Trophoblast cell (in vitro differentiated cells and primary cell): ENCODE data around the gene VNN1.

Source experiments
- DNase-seq, 2 donors: peaks; one replicate each; pipeline ENCODE4 v3.0.0-alpha.2; 2016
- H2AFZ ChIP-seq: 2 replicates; pipeline ENCODE4 v1.6.1; 2013; ENCODE audit warnings: low read length, moderate library complexity, mild to moderate bottlenecking; ENCODE audit not compliant: insufficient read depth, poor library complexity
- H2AK5ac ChIP-seq: 2 replicates; pipeline ENCODE4 v1.6.1; 2013; ENCODE audit warnings: mild to moderate bottlenecking, low read length
- H2BK120ac ChIP-seq: 2 replicates; pipeline ENCODE4 v1.6.1; 2013; ENCODE audit warnings: low read length, mild to moderate bottlenecking, moderate library complexity; ENCODE audit not compliant: insufficient read depth, poor library complexity
- H2BK12ac ChIP-seq: 2 replicates; pipeline ENCODE4 v1.6.1; 2013; ENCODE audit warnings: mild to moderate bottlenecking, low read length, moderate library complexity
- H2BK5ac ChIP-seq: 2 replicates; pipeline ENCODE4 v1.6.1; 2013; ENCODE audit warnings: low read length, low read depth, moderate library complexity, mild to moderate bottlenecking; ENCODE audit not compliant: poor library complexity
- H3K14ac ChIP-seq: 2 replicates; pipeline ENCODE4 v1.6.1; 2013; ENCODE audit warnings: mild to moderate bottlenecking, low read length
- H3K18ac ChIP-seq: 2 replicates; pipeline ENCODE4 v1.6.1; 2013; ENCODE audit warnings: mild to moderate bottlenecking, low read length
- H3K23ac ChIP-seq: 2 replicates; pipeline ENCODE4 v1.6.1; 2013; ENCODE audit warnings: low read length
- H3K27ac ChIP-seq: 2 replicates; pipeline ENCODE4 v1.5.1; 2013; ENCODE audit warnings: low read depth, mild to moderate bottlenecking, inconsistent platforms, low read length, moderate library complexity
- H3K27me3 ChIP-seq: 2 replicates; pipeline ENCODE4 v1.6.1; 2013; ENCODE audit warnings: inconsistent platforms, mild to moderate bottlenecking, low read length, moderate library complexity; ENCODE audit not compliant: insufficient read depth
- H3K36me3 ChIP-seq, 2 experiments: 1 replicate in 1 of 2; 2 replicates in 1 of 2; pipeline ENCODE4 v1.6.1; 2013; ENCODE audit warnings: low read length in 2 of 2, mild to moderate bottlenecking in 2 of 2, moderate library complexity in 1 of 2; ENCODE audit not compliant: insufficient read depth in 2 of 2, control insufficient read depth in 1 of 2
- H3K4ac ChIP-seq: 2 replicates; pipeline ENCODE4 v1.6.1; 2013; ENCODE audit warnings: low read depth, mild to moderate bottlenecking, low read length, moderate library complexity
- H3K4me1 ChIP-seq, 2 experiments: 1 replicate in 1 of 2; 2 replicates in 1 of 2; pipeline ENCODE4 v1.6.1; 2013; ENCODE audit warnings: low read length in 2 of 2, mild to moderate bottlenecking in 2 of 2, moderate library complexity in 1 of 2; ENCODE audit not compliant: insufficient read depth in 2 of 2, control insufficient read depth in 1 of 2
- H3K4me2 ChIP-seq: 2 replicates; pipeline ENCODE4 v1.6.1; 2013; ENCODE audit warnings: inconsistent platforms, mild to moderate bottlenecking, low read length, moderate library complexity
- H3K4me3 ChIP-seq: 2 replicates; pipeline ENCODE4 v1.5.1; 2013; ENCODE audit warnings: mild to moderate bottlenecking, low read depth, low read length, inconsistent platforms
- H3K79me1 ChIP-seq: one replicate; pipeline ENCODE4 v1.6.1; 2013; ENCODE audit warnings: low read length
- H3K79me2 ChIP-seq: 2 replicates; pipeline ENCODE4 v1.6.1; 2013; ENCODE audit warnings: low read length, mild to moderate bottlenecking; ENCODE audit not compliant: control insufficient read depth, insufficient read depth, poor library complexity
- H3K9ac ChIP-seq: 2 replicates; pipeline ENCODE4 v1.6.1; 2013; ENCODE audit warnings: mild to moderate bottlenecking, low read length
- H3K9me3 ChIP-seq: 2 replicates; pipeline ENCODE4 v1.6.1; 2013; ENCODE audit warnings: low read depth, mild to moderate bottlenecking, control low read depth, inconsistent platforms, low read length; ENCODE audit not compliant: insufficient read depth
- H4K12ac ChIP-seq: 2 replicates; pipeline ENCODE4 v1.6.1; 2013; ENCODE audit warnings: low read depth, mild to moderate bottlenecking, low read length, moderate library complexity
- H4K8ac ChIP-seq: 2 replicates; pipeline ENCODE4 v1.6.1; 2013; ENCODE audit warnings: low read depth, mild to moderate bottlenecking, low read length, moderate library complexity
- H4K91ac ChIP-seq: one replicate; pipeline ENCODE4 v1.6.1; 2013; ENCODE audit warnings: low read depth, mild to moderate bottlenecking, low read length, moderate library complexity
- WGBS: extraction: QIAGEN DNeasy Blood & Tissue Kit; methylation state at CpG from one replicate; pipeline ENCODE4 v1.1.7; 2013; ENCODE audit warnings: missing lambda C conversion rate; ENCODE audit not compliant: insufficient read length, insufficient coverage; ENCODE audit errors: extremely low coverage; 5-methylcytosine and 5-hydroxymethylcytosine counted together

The VNN1 gene

DNA sequence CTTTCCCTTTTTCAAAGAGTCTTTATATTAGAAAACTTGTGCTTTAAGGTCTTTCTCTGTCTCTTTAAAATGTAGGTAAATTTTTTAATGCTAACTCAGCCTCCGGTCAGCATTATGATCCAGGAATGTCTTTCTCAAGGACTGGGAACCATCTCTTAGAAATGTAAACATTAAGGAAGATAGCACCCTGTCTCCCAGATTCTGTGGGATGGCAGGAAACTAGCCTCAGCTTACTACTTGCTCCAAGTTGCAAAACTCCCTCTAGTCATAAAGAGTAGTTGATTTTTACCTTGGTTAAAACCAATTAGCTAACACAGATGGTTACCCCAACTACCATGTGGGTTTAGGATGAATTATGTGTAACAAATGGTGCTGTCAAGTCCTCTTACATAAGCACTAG is 50.2 kb downstream of the VNN1 start:
- Histone ChIP-seq H2AK5ac (no peak overlapping the region), H3K23ac (no peak overlapping the region), H3K27me3 (no peaks in the 10 kb centered on the region), H3K4me2 (no peak overlapping the region), H3K9ac (no peak overlapping the region), H2BK120ac (no peak overlapping the region), H3K4ac (no peak overlapping the region), H3K79me1 (no peaks in the 10 kb centered on the region), H3K4me1 (no peaks in the 10 kb centered on the region), H3K9me3 (no peaks in the 10 kb centered on the region), H3K27ac (no peak overlapping the region), H4K8ac (no peak overlapping the region), H3K79me2 (no peaks in the 10 kb centered on the region), H3K36me3 (no peaks in the 10 kb centered on the region), H4K91ac (no peak overlapping the region), H2BK5ac (no peak overlapping the region), H3K14ac (no peak overlapping the region), H2AFZ (no peak overlapping the region), H2BK12ac (no peak overlapping the region), H4K12ac (no peak overlapping the region), H3K4me3 (no peak overlapping the region), H3K18ac (no peak overlapping the region)
- WGBS, result no CpG with 5 or more reads among the region's 1 CpG
- DNase-seq, result no peak

DNA sequence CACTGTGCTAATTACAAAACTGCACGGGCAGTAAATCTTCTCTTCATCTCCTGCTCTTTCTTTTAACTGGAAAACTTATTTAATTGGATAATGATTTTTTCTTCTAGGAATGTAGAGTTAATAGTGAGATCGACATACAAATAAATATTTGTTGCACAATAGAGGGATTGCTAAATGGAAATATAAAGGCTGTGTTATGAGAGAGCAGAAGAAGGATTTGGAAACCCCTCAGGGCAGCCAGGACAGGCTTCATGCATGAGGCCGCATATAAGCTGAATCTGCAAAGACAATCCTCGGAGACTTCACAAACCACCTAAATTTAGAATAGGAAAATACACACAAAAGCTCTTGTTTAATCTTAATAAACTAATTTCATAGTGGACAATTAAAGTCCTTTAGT is 51.9 kb downstream of the VNN1 start:
- Histone ChIP-seq H3K4me1 (no peaks in the 10 kb centered on the region), H3K18ac (no peak overlapping the region), H3K4ac (no peak overlapping the region), H3K79me1 (no peaks in the 10 kb centered on the region), H4K91ac (no peak overlapping the region), H4K8ac (no peak overlapping the region), H3K9me3 (no peaks in the 10 kb centered on the region), H3K27me3 (no peaks in the 10 kb centered on the region), H2AK5ac (no peak overlapping the region), H3K27ac (no peak overlapping the region), H2BK5ac (no peak overlapping the region), H2BK12ac (no peak overlapping the region), H4K12ac (no peak overlapping the region), H3K4me3 (no peak overlapping the region), H3K9ac (no peak overlapping the region), H3K14ac (no peak overlapping the region), H3K23ac (no peak overlapping the region), H3K79me2 (no peaks in the 10 kb centered on the region), H2AFZ (no peak overlapping the region), H3K4me2 (no peak overlapping the region), H2BK120ac (no peak overlapping the region), H3K36me3 (no peaks in the 10 kb centered on the region)
- WGBS, result no CpG with 5 or more reads among the region's 4 CpGs
- no peak for DNase-seq

DNA sequence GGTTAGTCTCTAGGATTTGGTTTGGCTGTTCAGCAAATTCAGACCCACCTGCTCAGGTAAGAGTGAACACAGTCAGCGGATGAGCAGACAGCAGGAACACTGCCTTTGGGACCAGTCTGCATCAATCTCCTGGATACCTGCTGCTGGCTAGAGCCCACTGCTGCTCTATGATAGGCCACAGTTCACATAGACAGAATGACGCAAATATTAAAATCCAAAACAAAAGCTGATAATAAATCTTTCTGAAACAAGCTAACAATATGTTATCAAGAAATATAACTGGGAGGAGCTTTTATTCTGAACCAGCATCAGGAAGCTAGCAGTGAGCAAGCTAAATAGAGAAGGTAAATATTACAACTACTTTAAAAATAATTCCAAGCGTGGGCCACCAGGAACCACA is 54.8 kb downstream of the VNN1 start, which contains the start of gene TAAR1:
TAAR1 (minus strand) TSS at position 101 of the 400 bp plus-strand sequence. CDS start 13,179 bp downstream, outside the sequence.
- Histone ChIP-seq H3K36me3 (no peaks in the 10 kb centered on the region), H3K79me2 (no peaks in the 10 kb centered on the region), H3K4me2 (no peak within 1 kb of the TSS), H3K9ac (no peak within 1 kb of the TSS), H2AFZ (no peak within 1 kb of the TSS), H3K18ac (no peak within 1 kb of the TSS), H3K4ac (no peak within 1 kb of the TSS), H2AK5ac (no peak within 1 kb of the TSS), H3K27me3 (no peaks in the 10 kb centered on the region), H3K79me1 (no peaks in the 10 kb centered on the region), H3K23ac (no peak within 1 kb of the TSS), H3K14ac (no peak within 1 kb of the TSS), H3K4me3 (no peak within 1 kb of the TSS), H4K91ac (no peak within 1 kb of the TSS), H3K4me1 (no peaks in the 10 kb centered on the region), H4K8ac (no peak within 1 kb of the TSS), H3K9me3 (no peaks in the 10 kb centered on the region), H2BK120ac (no peak within 1 kb of the TSS), H2BK12ac (no peak within 1 kb of the TSS), H3K27ac (no peak within 1 kb of the TSS), H2BK5ac (no peak within 1 kb of the TSS), H4K12ac (no peak within 1 kb of the TSS)
- WGBS, result no CpG with 5 or more reads among the region's 3 CpGs
- DNase-seq, result no peak

DNA sequence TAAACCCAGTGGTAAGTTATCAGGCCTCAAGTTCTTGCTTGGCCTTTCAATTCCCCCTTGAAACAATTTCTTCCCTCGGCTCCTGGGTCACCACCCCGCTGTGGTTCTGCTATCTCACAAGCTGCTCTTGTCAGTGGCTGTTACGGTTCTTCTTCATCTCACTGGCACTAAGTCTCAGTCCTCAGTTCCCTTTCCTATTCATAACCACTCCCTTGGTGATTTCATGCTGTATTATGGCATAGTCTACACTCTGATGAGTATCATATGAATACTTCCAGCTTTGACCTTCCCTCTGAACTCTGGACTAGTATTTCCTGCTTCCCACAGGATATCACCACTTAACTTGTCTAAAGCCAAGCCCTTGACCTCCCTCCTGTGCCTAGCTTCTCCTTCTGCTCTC is 62.8 kb downstream of the VNN1 start:
- H4K8ac ChIP-seq, result no peak overlapping the region
- DNase-seq, result no peak
- H3K79me2 ChIP-seq, result no peaks in the 10 kb centered on the region
- H4K91ac ChIP-seq, result no peak overlapping the region
- H2BK5ac ChIP-seq, result no peak overlapping the region
- H3K9me3 ChIP-seq, result no peaks in the 10 kb centered on the region
- no peak overlapping the region for H2BK120ac ChIP-seq
- no peak overlapping the region for H3K4me3 ChIP-seq
- H3K4me2 ChIP-seq, result no peak overlapping the region
- H3K4me1 ChIP-seq, result no peaks in the 10 kb centered on the region
- no peak overlapping the region for H2AFZ ChIP-seq
- H3K79me1 ChIP-seq, result peaks cover 2% of the 10 kb centered on the region
- H3K18ac ChIP-seq, result no peak overlapping the region
- no peak overlapping the region for H3K14ac ChIP-seq
- H3K4ac ChIP-seq, result no peak overlapping the region
- no peak overlapping the region for H2AK5ac ChIP-seq
- no peaks in the 10 kb centered on the region for H3K36me3 ChIP-seq
- H3K23ac ChIP-seq, result no peak overlapping the region
- no peak overlapping the region for H3K9ac ChIP-seq
- no peak overlapping the region for H4K12ac ChIP-seq
- no CpG with 5 or more reads among the region's 3 CpGs for WGBS
- H3K27me3 ChIP-seq, result no peaks in the 10 kb centered on the region
- no peak overlapping the region for H2BK12ac ChIP-seq
- H3K27ac ChIP-seq, result no peak overlapping the region
